ENCODE data around the gene ACTMAP.

DNA sequence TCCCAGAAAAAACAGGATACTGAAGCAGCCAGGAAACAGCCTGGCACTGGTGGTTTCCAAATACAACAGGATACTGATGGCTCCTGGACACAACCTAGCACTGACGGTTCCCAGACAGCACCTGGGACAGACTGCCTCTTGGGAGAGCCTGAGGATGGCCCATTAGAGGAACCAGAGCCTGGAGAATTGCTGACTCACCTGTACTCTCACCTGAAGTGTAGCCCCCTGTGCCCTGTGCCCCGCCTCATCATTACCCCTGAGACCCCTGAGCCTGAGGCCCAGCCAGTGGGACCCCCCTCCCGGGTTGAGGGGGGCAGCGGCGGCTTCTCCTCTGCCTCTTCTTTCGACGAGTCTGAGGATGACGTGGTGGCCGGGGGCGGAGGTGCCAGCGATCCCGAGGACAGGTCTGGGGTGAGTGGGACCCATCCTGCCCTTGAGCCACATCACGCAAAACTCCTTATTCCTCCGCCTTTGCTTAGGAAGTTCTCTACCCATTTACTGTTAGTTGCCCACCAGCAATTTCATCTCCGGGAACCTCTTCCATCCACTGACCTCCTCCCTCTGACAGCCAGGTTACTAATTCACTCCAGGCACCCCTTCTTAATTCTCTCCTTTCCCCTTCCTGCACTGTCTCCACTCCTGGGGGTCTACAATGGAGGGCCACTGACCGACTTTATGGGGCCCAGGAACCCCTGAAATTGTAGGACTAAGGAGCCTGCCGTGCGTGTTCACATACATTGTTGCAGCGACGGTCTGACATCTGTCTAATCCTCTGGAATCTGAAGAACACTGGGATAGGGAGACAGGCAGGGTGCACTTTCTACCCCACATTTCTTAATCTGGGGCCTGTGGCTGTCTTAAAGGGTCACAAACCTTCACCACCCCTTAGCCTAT lies 32.1 kb downstream of the ACTMAP start:
- TF ChIP-seq ZNF561 (tag by site-specific recombination; IDR thresholded peaks at IDR 0.05; ENCODE audit: borderline replicate concordance) (no peak), ZNF184 (tag by site-specific recombination; IDR thresholded peaks at IDR 0.05) (no peak), ZNF670 (tag by site-specific recombination; IDR thresholded peaks at IDR 0.05; ENCODE audit: low read depth) (no peak), ZSCAN16 (tag by site-specific recombination; IDR thresholded peaks at IDR 0.05) (0 out of 2 replicates have a peak, but pooled peaks have one; percentile 34), ZNF114 (tag by site-specific recombination; IDR thresholded peaks at IDR 0.05) (no peak), ZBTB1 (tag by site-specific recombination; IDR thresholded peaks at IDR 0.05) (no peak), ZBTB8A (tag by site-specific recombination; IDR thresholded peaks at IDR 0.05) (no peak), ZBTB21 (tag by site-specific recombination; IDR thresholded peaks at IDR 0.05) (no peak), ZNF266 (tag by site-specific recombination; IDR thresholded peaks at IDR 0.05; ENCODE audit: low read depth) (no peak)
- TF ChIP-seq, protein P1, sequence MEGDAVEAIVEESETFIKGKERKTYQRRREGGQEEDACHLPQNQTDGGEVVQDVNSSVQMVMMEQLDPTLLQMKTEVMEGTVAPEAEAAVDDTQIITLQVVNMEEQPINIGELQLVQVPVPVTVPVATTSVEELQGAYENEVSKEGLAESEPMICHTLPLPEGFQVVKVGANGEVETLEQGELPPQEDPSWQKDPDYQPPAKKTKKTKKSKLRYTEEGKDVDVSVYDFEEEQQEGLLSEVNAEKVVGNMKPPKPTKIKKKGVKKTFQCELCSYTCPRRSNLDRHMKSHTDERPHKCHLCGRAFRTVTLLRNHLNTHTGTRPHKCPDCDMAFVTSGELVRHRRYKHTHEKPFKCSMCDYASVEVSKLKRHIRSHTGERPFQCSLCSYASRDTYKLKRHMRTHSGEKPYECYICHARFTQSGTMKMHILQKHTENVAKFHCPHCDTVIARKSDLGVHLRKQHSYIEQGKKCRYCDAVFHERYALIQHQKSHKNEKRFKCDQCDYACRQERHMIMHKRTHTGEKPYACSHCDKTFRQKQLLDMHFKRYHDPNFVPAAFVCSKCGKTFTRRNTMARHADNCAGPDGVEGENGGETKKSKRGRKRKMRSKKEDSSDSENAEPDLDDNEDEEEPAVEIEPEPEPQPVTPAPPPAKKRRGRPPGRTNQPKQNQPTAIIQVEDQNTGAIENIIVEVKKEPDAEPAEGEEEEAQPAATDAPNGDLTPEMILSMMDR (tag by site-specific recombination; IDR thresholded peaks at IDR 0.05) = no peak
- TF ChIP-seq, protein P2, sequence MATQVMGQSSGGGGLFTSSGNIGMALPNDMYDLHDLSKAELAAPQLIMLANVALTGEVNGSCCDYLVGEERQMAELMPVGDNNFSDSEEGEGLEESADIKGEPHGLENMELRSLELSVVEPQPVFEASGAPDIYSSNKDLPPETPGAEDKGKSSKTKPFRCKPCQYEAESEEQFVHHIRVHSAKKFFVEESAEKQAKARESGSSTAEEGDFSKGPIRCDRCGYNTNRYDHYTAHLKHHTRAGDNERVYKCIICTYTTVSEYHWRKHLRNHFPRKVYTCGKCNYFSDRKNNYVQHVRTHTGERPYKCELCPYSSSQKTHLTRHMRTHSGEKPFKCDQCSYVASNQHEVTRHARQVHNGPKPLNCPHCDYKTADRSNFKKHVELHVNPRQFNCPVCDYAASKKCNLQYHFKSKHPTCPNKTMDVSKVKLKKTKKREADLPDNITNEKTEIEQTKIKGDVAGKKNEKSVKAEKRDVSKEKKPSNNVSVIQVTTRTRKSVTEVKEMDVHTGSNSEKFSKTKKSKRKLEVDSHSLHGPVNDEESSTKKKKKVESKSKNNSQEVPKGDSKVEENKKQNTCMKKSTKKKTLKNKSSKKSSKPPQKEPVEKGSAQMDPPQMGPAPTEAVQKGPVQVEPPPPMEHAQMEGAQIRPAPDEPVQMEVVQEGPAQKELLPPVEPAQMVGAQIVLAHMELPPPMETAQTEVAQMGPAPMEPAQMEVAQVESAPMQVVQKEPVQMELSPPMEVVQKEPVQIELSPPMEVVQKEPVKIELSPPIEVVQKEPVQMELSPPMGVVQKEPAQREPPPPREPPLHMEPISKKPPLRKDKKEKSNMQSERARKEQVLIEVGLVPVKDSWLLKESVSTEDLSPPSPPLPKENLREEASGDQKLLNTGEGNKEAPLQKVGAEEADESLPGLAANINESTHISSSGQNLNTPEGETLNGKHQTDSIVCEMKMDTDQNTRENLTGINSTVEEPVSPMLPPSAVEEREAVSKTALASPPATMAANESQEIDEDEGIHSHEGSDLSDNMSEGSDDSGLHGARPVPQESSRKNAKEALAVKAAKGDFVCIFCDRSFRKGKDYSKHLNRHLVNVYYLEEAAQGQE (tag by site-specific recombination; IDR thresholded peaks at IDR 0.05) = no peak
- TF ChIP-seq, protein P3, sequence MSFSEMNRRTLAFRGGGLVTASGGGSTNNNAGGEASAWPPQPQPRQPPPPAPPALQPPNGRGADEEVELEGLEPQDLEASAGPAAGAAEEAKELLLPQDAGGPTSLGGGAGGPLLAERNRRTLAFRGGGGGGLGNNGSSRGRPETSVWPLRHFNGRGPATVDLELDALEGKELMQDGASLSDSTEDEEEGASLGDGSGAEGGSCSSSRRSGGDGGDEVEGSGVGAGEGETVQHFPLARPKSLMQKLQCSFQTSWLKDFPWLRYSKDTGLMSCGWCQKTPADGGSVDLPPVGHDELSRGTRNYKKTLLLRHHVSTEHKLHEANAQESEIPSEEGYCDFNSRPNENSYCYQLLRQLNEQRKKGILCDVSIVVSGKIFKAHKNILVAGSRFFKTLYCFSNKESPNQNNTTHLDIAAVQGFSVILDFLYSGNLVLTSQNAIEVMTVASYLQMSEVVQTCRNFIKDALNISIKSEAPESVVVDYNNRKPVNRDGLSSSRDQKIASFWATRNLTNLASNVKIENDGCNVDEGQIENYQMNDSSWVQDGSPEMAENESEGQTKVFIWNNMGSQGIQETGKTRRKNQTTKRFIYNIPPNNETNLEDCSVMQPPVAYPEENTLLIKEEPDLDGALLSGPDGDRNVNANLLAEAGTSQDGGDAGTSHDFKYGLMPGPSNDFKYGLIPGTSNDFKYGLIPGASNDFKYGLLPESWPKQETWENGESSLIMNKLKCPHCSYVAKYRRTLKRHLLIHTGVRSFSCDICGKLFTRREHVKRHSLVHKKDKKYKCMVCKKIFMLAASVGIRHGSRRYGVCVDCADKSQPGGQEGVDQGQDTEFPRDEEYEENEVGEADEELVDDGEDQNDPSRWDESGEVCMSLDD (tag by site-specific recombination; IDR thresholded peaks at IDR 0.05) = peak; percentile 59; the same call in 1 of the 2 replicates
